GM18951 (cell line): Measurements from ENCODE around the gene ING5.

ENCODE experiments used
- POLR2A ChIP-seq: IDR thresholded peaks from 4 replicates; pipeline ENCODE4 v1.6.1; 2011; ENCODE audit warnings: mild to moderate bottlenecking; ENCODE audit not compliant: insufficient read length, insufficient read depth; ENCODE audit errors: extremely low read depth
- in situ Hi-C: fragments of 300-500 bp; cut with MboI; formaldehyde crosslinking; loops from one replicate; pipeline ENCODE4 v1.12.0; 2022; ENCODE audit warnings: low sequenced_read_pairs, mixed read lengths, inconsistent platforms; ENCODE audit not compliant: unreplicated experiment

Gene ING5

DNA sequence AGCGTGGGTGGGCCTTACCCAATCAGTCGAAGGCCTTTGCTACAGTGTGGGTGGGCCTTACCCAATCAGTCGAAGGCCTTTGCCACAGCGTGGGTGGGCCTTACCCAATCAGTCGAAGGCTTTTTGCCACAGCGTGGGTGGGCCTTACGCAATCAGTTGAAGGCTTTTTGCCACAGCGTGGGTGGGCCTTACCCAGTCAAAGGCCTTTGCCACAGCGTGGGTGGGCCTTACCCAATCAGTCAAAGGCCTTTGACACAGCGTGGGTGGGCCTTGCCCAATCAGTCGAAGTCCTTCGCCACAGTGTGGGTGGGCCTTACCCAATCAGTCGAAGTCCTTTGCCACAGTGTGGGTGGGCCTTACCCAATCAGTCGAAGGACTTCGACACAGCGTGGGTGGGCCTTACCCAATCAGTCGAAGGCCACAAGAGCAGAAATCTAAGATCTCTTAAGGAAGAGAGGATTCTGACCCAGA is 58.5 kb downstream of the ING5 start:
- TF ChIP-seq POLR2A, result no peak
- in situ Hi-C loops, result no loop called here

GRCh38 chr2:241762321-241762932 is 60.6 kb downstream of the ING5 start:
- TF ChIP-seq POLR2A, result no peak
- in situ Hi-C loops, result no loop called here

DNA sequence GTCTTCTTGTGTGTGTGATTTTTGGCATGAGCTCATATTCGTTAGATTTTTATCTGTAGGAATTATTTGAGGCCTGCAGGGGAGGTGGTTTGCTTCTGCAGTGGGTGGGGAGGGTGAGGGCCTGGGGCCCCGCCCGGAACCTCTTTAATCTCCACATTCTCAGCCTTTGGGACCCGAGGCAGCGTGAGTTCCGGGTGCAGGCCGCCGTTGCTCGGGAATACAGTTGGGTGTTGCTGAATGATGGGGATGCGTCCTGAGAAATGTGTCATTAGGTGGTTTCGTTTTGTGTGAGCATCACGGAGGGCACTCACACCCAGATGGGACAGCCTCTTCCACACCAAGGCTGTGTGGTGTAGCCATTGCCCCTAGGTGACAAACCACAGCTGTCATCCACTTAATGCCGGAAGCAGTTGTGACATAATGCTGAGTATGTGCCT is 61.1 kb downstream of the ING5 start:
- TF ChIP-seq POLR2A, result no peak
- in situ Hi-C loops, result no loop called here

DNA sequence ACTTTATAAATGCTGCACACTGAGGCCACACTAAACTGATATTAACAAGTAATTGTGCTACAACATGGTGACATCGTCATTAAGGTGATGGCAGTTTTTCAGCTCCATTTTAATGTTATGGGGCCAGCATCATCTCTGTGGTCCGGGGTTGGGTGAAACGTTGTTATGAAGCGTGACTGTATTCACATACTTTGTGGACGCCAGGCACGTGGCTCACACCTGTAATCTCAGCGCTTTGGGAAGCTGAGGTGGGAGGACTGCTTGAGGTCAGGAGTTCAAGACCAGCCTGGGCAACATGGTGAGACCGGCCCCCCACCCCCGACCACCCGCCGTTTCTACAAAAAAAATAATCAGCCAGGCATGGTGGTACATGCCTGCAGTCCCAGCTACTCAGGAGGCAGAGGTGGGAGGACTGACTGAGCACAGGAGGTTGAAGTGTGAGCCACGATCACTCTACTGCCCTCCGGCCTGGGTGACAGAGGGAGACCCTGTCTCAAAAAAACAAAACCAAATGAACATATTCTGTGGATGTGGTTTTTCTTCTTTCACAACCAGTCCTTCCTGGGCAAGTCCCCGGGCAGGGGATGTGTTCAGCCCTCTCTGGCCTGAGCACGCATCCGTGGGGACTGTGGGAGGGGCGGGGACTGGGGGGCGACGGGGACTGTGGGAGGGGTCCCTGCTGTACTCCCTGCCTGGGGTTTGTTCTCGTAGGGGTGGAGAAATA is 61.9 kb downstream of the ING5 start:
- no peak for TF ChIP-seq POLR2A
- in situ Hi-C loops, result no loop called here

- TF ChIP-seq POLR2A, result no peak
- in situ Hi-C loops, result no loop called here
Observed at GRCh38 chr2:241764275-241765241, 62.7 kb downstream of the ING5 start.

- TF ChIP-seq POLR2A, result no peak
- in situ Hi-C loops, result no loop called here
Observed at GRCh38 chr2:241767464-241768250, 65.8 kb downstream of the ING5 start.

DNA sequence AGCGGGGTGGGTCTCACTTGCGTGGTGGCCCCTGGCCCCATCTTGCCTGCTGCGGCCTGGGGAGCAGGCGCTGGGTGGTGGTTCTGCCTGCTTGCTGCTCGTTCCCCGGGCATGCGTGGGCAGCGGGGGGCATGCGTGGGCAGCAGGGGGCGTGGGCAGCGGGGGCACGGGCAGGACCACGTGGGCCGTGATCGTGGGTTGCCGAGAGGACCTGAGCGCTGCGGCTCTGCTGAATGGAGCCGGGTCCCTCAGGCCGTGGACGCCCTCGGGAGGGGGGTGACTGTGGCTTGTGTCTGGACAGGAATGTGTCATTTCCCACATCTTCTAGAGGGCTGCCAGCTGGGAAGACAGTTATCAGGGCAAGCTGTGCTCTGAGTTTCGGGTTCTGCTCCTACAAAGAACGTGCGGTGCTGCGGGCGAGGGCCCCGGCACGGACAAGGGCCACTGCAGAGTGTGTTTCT is 66.4 kb downstream of the ING5 start:
- in situ Hi-C loops, result no loop called here
- no peak for TF ChIP-seq POLR2A

- in situ Hi-C loops, result no loop called here
- no peak for TF ChIP-seq POLR2A
Observed at GRCh38 chr2:241768850-241769249, 67.0 kb downstream of the ING5 start.

- in situ Hi-C loops, result no loop called here
Observed at GRCh38 chr2:241769819-241770184, 68.0 kb downstream of the ING5 start.

GRCh38 chr2:241770185-241770935 is 68.5 kb downstream of the ING5 start:
- in situ Hi-C loops, result no loop called here

More at GRCh38 chr2:241769819-241770184, 68.0 kb downstream of the ING5 start:
- no peak for TF ChIP-seq POLR2A

DNA sequence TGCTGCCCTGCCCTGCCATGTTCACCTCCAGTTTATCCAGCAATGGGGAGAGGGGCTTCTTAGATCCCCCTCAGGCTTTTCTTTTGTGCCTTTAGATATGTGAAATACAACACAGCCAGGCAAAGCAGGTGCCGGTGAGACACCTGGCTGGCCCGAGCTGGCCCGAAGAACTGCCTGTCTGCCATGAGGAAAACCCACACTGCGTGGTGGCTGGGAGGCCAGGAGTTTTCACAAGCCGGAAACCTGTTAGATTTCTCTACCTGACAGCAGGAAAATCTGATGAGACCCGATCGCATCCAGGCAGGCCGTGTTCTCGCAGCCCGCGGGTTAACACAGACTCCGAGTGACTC is 69.1 kb downstream of the ING5 start:
- no peak for TF ChIP-seq POLR2A
- in situ Hi-C loops, result no loop called here

More at GRCh38 chr2:241770185-241770935, 68.5 kb downstream of the ING5 start:
- no peak for TF ChIP-seq POLR2A
